CD4-positive, CD25-positive, alpha-beta regulatory T cell (primary cell): ENCODE results near the gene NOX4. TPM values are rescaled to one million over a fixed set of nuclear protein-coding genes. Genes with fewer than 3 reads are reported as not detected.

Experiments
- ATAC-seq, 2 donors: fragments of 150-1000 bp; cut with Tn5 transposase; one replicate each; pipeline ENCODE4 v1.10.0; 2021; ENCODE audit warnings: low read depth in 2 of 2, moderate number of reproducible peaks in 2 of 2, moderate library complexity in 1 of 2
- DNase-seq, 3 donors: peaks; one replicate each; pipeline versions ENCODE4 v3.0.0 to v3.0.0-alpha.2; 2012 to 2022; ENCODE audit warnings: mixed read lengths in 1 of 3
- H3K27ac ChIP-seq: one replicate; pipeline ENCODE4 v1.7.0; 2013; ENCODE audit warnings: mild to moderate bottlenecking, low read length; ENCODE audit not compliant: insufficient read depth, poor library complexity, severe bottlenecking
- H3K27me3 ChIP-seq: one replicate; pipeline ENCODE4 v1.7.0; 2013; ENCODE audit warnings: low read length; ENCODE audit not compliant: control insufficient read depth, insufficient read depth
- H3K36me3 ChIP-seq: one replicate; pipeline ENCODE4 v1.7.0; 2013; ENCODE audit warnings: mild to moderate bottlenecking, low read length, moderate library complexity; ENCODE audit not compliant: control insufficient read depth, insufficient read depth
- H3K4me1 ChIP-seq: 2 replicates; pipeline ENCODE4 v1.7.0; 2013; ENCODE audit warnings: mild to moderate bottlenecking, low read length; ENCODE audit not compliant: insufficient read depth, control insufficient read depth, poor library complexity, severe bottlenecking
- H3K4me3 ChIP-seq: one replicate; pipeline ENCODE4 v1.7.0; 2013; ENCODE audit warnings: low read depth, mild to moderate bottlenecking, low read length, moderate library complexity
- H3K9me3 ChIP-seq, 2 experiments: 1 replicate in 1 of 2; 2 replicates in 1 of 2; pipeline ENCODE4 v1.7.0; 2013; ENCODE audit warnings: low read length in 2 of 2, mild to moderate bottlenecking in 1 of 2, moderate library complexity in 1 of 2; ENCODE audit not compliant: control insufficient read depth in 2 of 2
- H3K27ac Mint-ChIP-seq, 3 donors: one replicate each; pipeline ENCODE4 v1.8.0; 2020 to 2022; ENCODE audit warnings: mild to moderate bottlenecking in 3 of 3, mixed read lengths in 3 of 3, moderate library complexity in 2 of 3
- H3K27me3 Mint-ChIP-seq: one replicate; pipeline ENCODE4 v1.8.0; 2022; ENCODE audit warnings: mild to moderate bottlenecking, mixed read lengths
- H3K36me3 Mint-ChIP-seq: one replicate; pipeline ENCODE4 v1.8.0; 2020; ENCODE audit warnings: mixed read lengths
- H3K4me1 Mint-ChIP-seq, 4 donors: one replicate each; pipeline ENCODE4 v1.8.0; 2020 to 2022; ENCODE audit warnings: mixed read lengths in 4 of 4, mild to moderate bottlenecking in 1 of 4
- H3K4me3 Mint-ChIP-seq, 4 donors: one replicate each; pipeline ENCODE4 v1.8.0; 2020 to 2022; ENCODE audit warnings: mild to moderate bottlenecking in 4 of 4, mixed read lengths in 4 of 4, moderate library complexity in 3 of 4
- H3K9me3 Mint-ChIP-seq, 7 donors: one replicate each; pipeline ENCODE4 v1.8.0; 2020 to 2022; ENCODE audit warnings: mixed read lengths in 7 of 7, mild to moderate bottlenecking in 3 of 7, moderate library complexity in 2 of 7
- polyA plus RNA-seq, 4 donors: library from polyadenylated mRNA; unstranded; fragments of 300-500 nt; fragmentation: Illumina TruSeq; gene quantifications; one replicate each; pipeline ENCODE4 v1.2.3, GENCODE V29; 2021
- total RNA-seq: library from RNA; stranded (reverse); gene quantifications from one replicate; pipeline ENCODE4 v1.2.3, GENCODE V29; 2022

The NOX4 gene
- total and polyA plus RNA-seq, 5 donors from 2014 or later, result not detected

- Histone ChIP-seq H3K36me3 (no peaks in the 10 kb centered on the region), H3K9me3 (peaks cover 0 to 3% of the 10 kb centered on the region in 2 experiments), H3K27me3 (no peaks in the 10 kb centered on the region), H3K4me1 (no peaks in the 10 kb centered on the region), H3K27ac (no peak overlapping the region), H3K4me3 (no peak overlapping the region)
- Mint-ChIP-seq H3K9me3 (peaks cover 0 to 15% (median 4%) of the 10 kb centered on the region in 7 donors), H3K4me3 (no peak overlapping the region), H3K27me3 (no peaks in the 10 kb centered on the region), H3K36me3 (no peaks in the 10 kb centered on the region), H3K4me1 (no peaks in the 10 kb centered on the region), H3K27ac (no peak overlapping the region)
- DNase-seq (no peak), ATAC-seq (no peak)
These were observed 32.5 kb downstream of the NOX4 start for GRCh38 chr11:89458716-89459115.

- H3K4me3 ChIP-seq, result no peak overlapping the region
- peaks cover 0 to 3% of the 10 kb centered on the region in 2 experiments for H3K9me3 ChIP-seq
- H3K36me3 Mint-ChIP-seq, result no peaks in the 10 kb centered on the region
- DNase-seq (no peak), ATAC-seq (no peak)
- no peaks in the 10 kb centered on the region for H3K36me3 ChIP-seq
- no peaks in the 10 kb centered on the region for H3K4me1 Mint-ChIP-seq
- H3K4me1 ChIP-seq, result no peaks in the 10 kb centered on the region
- H3K9me3 Mint-ChIP-seq, result peaks cover 0 to 15% (median 5%) of the 10 kb centered on the region in 7 donors
- no peaks in the 10 kb centered on the region for H3K27me3 ChIP-seq
- H3K27me3 Mint-ChIP-seq, result no peaks in the 10 kb centered on the region
- no peak overlapping the region for H3K27ac Mint-ChIP-seq
- H3K27ac ChIP-seq, result no peak overlapping the region
- no peak overlapping the region for H3K4me3 Mint-ChIP-seq
These were observed 34.0 kb downstream of the NOX4 start for GRCh38 chr11:89457190-89457589.

- peaks cover 0 to 15% (median 6%) of the 10 kb centered on the region in 7 donors for H3K9me3 Mint-ChIP-seq
- H3K4me3 Mint-ChIP-seq, result no peak overlapping the region
- DNase-seq, result no peak
- no peaks in the 10 kb centered on the region for H3K4me1 ChIP-seq
- no peak overlapping the region for H3K27ac ChIP-seq
- H3K9me3 ChIP-seq, result peaks cover 0 to 3% of the 10 kb centered on the region in 2 experiments
- H3K27me3 Mint-ChIP-seq, result no peaks in the 10 kb centered on the region
- H3K27ac Mint-ChIP-seq, result no peak overlapping the region
- no peaks in the 10 kb centered on the region for H3K36me3 ChIP-seq
- H3K27me3 ChIP-seq, result no peaks in the 10 kb centered on the region
- no peak overlapping the region for H3K4me3 ChIP-seq
- no peaks in the 10 kb centered on the region for H3K36me3 Mint-ChIP-seq
- ATAC-seq, result no peak
- no peaks in the 10 kb centered on the region for H3K4me1 Mint-ChIP-seq
These were observed 34.5 kb downstream of the NOX4 start for GRCh38 chr11:89456681-89457080.

DNA sequence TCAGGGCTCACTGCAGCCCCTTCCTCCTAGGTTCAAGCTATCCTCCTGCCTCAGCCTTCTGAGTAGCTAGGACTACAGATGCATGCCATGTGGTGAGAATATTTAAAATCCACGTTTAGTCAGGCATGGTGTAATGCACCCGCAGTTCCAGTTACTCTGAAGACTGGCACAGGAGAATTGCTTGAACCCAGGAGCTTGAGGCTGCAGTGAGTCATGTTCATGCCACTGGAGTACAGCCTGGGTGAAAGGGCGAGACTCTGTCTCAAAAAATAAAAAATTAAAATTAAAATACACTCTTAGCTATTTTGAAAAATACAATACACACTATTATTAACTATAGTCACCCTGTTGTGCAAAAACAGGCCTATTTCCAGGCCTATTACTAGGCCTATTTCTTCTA lies 38.4 kb downstream of the NOX4 start:
- no peak for ATAC-seq
- H3K4me3 Mint-ChIP-seq, result no peak overlapping the region

DNA sequence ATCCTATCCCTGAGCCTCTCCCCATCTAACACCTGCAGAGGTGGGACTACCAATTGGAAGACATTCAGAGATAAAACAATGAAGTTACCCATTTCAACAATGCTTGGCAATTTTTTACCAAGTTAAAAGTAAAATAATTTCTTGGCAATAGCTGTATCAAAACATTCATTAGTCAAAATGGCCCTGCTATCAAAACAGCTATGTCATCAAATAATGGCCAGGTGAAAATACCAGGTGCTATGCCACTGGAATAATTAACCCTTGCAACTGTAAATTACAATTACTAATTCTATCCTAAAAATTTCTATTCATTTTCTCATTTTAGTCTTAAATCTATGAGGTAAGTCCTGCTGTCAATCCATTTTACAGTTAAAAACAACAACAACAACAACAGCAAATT lies 43.3 kb downstream of the NOX4 start:
- Histone ChIP-seq H3K4me1 (no peaks in the 10 kb centered on the region), H3K27me3 (no peaks in the 10 kb centered on the region), H3K27ac (no peak overlapping the region), H3K4me3 (no peak overlapping the region), H3K9me3 (no peaks in the 10 kb centered on the region), H3K36me3 (no peaks in the 10 kb centered on the region)
- no peak for DNase-seq
- H3K4me1 Mint-ChIP-seq, result no peaks in the 10 kb centered on the region
- no peak overlapping the region for H3K27ac Mint-ChIP-seq
- H3K27me3 Mint-ChIP-seq, result no peaks in the 10 kb centered on the region
- ATAC-seq, result no peak
- peaks cover 0 to 19% (median 4%) of the 10 kb centered on the region in 7 donors for H3K9me3 Mint-ChIP-seq
- no peaks in the 10 kb centered on the region for H3K36me3 Mint-ChIP-seq
- no peak overlapping the region for H3K4me3 Mint-ChIP-seq

More for the DNA sequence above, 38.4 kb downstream of the NOX4 start:
- Histone ChIP-seq H3K27me3 (no peaks in the 10 kb centered on the region), H3K9me3 (peaks cover 0 to 3% of the 10 kb centered on the region in 2 experiments), H3K4me3 (no peak overlapping the region), H3K27ac (no peak overlapping the region), H3K4me1 (no peaks in the 10 kb centered on the region), H3K36me3 (no peaks in the 10 kb centered on the region)
- Mint-ChIP-seq H3K36me3 (no peaks in the 10 kb centered on the region), H3K27ac (no peak overlapping the region), H3K9me3 (peaks cover 0 to 13% (median 2%) of the 10 kb centered on the region in 7 donors), H3K4me1 (no peaks in the 10 kb centered on the region), H3K27me3 (no peaks in the 10 kb centered on the region)
- DNase-seq, result no peak

DNA sequence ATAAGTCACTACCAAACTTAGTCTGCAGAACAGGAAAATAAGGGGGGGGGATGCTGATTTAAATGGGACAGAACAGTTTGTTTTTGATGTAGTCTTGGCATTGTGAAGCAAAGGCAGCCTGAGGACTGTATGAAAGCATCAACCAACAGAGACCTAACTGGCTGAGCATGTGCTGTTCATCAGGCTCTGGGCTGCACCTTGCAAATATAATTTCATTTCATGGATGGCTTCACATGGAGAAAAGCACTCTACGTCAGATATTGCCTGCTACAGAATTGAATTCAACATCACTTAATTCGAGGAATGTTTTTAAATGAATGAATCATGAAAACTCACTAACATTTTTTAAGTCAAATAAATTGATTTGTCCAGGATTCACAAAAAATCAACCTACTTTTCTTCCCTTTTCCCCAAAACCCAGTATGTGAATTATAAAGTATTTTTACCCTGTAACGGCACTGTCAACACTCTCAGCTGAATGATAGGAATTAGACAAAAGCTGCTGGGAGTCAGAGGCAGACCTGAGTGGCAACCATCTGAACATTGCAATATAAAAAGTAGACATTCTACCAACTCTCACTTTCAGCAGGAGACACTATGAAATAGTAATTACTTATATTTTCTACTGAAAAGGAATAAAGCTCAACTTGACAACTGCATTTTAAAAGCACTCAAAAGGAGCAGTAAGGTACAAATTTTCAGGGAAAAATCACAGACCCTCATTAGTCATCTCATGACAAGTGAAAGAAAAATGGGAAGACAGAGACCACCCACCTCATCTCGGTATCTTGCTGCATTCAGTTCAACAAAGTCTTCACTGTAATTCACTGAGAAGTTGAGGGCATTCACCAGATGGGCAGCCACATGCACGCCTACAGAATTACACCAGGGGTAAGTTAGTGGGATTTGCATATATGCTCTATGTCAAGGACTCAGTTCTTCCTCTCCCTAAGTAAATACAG lies 47.5 kb downstream of the NOX4 start:
- H3K27ac Mint-ChIP-seq, result no peak overlapping the region
- H3K27ac ChIP-seq, result no peak overlapping the region
- no peak for ATAC-seq
- no peaks in the 10 kb centered on the region for H3K36me3 Mint-ChIP-seq
- H3K4me3 ChIP-seq, result no peak overlapping the region
- H3K4me1 ChIP-seq, result no peaks in the 10 kb centered on the region
- no peaks in the 10 kb centered on the region for H3K27me3 ChIP-seq
- H3K36me3 ChIP-seq, result no peaks in the 10 kb centered on the region
- H3K9me3 ChIP-seq, result no peaks in the 10 kb centered on the region
- peaks cover 0 to 19% (median 4%) of the 10 kb centered on the region in 7 donors for H3K9me3 Mint-ChIP-seq
- no peaks in the 10 kb centered on the region for H3K27me3 Mint-ChIP-seq
- no peak overlapping the region for H3K4me3 Mint-ChIP-seq
- no peaks in the 10 kb centered on the region for H3K4me1 Mint-ChIP-seq
- DNase-seq, result no peak

DNA sequence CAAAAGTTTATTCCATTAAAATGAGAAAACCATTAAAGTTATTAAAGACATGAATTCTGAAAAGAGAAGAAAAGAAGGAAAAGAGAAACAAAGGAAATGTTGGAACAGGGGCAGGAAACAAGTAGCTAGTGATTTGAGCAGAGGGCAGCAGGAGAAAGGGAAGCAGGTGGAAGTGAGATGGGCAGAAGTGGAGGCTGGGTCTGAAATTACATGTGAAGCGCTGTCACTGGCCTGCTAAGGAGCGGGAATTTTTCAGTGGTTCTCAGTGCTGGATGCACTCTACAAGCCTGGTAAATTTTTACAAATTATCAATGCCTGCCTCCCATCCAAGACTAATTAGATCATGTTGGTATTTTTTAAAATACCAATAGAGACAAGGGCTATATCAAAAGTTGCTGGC lies 48.4 kb downstream of the NOX4 start:
- DNase-seq, result no peak
- H3K36me3 Mint-ChIP-seq, result no peaks in the 10 kb centered on the region
- H3K27ac Mint-ChIP-seq, result no peak overlapping the region

GRCh38 chr11:89441606-89442005 lies 49.6 kb downstream of the NOX4 start:
- DNase-seq, result no peak
- ATAC-seq, result no peak
- no peaks in the 10 kb centered on the region for H3K36me3 Mint-ChIP-seq
- H3K9me3 ChIP-seq, result no peaks in the 10 kb centered on the region
- no peaks in the 10 kb centered on the region for H3K27me3 ChIP-seq
- H3K27me3 Mint-ChIP-seq, result no peaks in the 10 kb centered on the region
- no peak overlapping the region for H3K4me3 ChIP-seq
- no peak overlapping the region for H3K4me3 Mint-ChIP-seq
- H3K27ac Mint-ChIP-seq, result no peak overlapping the region
- no peaks in the 10 kb centered on the region for H3K4me1 Mint-ChIP-seq
- no peak overlapping the region for H3K27ac ChIP-seq
- H3K4me1 ChIP-seq, result no peaks in the 10 kb centered on the region
- peaks cover 0 to 19% (median 4%) of the 10 kb centered on the region in 7 donors for H3K9me3 Mint-ChIP-seq
- no peaks in the 10 kb centered on the region for H3K36me3 ChIP-seq

More for the DNA sequence above, 48.4 kb downstream of the NOX4 start:
- no peak overlapping the region for H3K4me3 Mint-ChIP-seq
- H3K4me1 Mint-ChIP-seq, result no peaks in the 10 kb centered on the region
- Histone ChIP-seq H3K4me1 (no peaks in the 10 kb centered on the region), H3K27me3 (no peaks in the 10 kb centered on the region), H3K27ac (no peak overlapping the region), H3K4me3 (no peak overlapping the region), H3K36me3 (no peaks in the 10 kb centered on the region), H3K9me3 (no peaks in the 10 kb centered on the region)
- ATAC-seq, result no peak
- peaks cover 0 to 19% (median 4%) of the 10 kb centered on the region in 7 donors for H3K9me3 Mint-ChIP-seq
- no peaks in the 10 kb centered on the region for H3K27me3 Mint-ChIP-seq
